DND-41 (cell line): ENCODE data around the gene SLC38A8.

Source experiments
- EZH2 ChIP-seq: IDR thresholded peaks from 3 replicates; pipeline ENCODE4 v1.6.1; 2012; ENCODE audit warnings: borderline replicate concordance, low read depth, mild to moderate bottlenecking, moderate library complexity, low read length, inconsistent platforms; ENCODE audit not compliant: severe bottlenecking
- TF ChIP-seq, protein P1 (sequence below): IDR thresholded peaks from 2 replicates; pipeline ENCODE4 v1.5.1; 2012; ENCODE audit warnings: borderline replicate concordance, low read length, moderate library complexity, mild to moderate bottlenecking; ENCODE audit not compliant: poor library complexity, severe bottlenecking; ENCODE audit errors: extremely low read depth

DNA sequence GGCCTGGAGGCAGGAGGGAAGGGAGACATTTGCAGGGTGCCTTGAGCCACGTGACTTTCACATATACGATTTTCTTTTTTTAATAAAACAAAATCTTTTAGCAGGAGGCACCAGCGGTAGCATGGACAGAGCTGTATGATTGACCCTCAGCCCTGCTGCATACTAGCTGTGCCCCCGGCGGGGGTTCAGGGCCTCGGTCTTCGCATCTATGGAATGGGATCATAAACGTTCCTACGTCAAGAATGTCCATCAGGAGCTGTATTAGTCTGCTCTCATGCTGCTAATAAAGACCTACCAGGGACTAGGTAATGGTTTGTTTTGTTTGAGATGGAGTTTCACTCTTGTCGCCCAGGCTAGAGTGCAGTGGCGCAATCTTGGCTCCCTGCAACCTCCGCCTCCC is 27.2 kb downstream of the SLC38A8 start:
- TF ChIP-seq, protein P1, sequence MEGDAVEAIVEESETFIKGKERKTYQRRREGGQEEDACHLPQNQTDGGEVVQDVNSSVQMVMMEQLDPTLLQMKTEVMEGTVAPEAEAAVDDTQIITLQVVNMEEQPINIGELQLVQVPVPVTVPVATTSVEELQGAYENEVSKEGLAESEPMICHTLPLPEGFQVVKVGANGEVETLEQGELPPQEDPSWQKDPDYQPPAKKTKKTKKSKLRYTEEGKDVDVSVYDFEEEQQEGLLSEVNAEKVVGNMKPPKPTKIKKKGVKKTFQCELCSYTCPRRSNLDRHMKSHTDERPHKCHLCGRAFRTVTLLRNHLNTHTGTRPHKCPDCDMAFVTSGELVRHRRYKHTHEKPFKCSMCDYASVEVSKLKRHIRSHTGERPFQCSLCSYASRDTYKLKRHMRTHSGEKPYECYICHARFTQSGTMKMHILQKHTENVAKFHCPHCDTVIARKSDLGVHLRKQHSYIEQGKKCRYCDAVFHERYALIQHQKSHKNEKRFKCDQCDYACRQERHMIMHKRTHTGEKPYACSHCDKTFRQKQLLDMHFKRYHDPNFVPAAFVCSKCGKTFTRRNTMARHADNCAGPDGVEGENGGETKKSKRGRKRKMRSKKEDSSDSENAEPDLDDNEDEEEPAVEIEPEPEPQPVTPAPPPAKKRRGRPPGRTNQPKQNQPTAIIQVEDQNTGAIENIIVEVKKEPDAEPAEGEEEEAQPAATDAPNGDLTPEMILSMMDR, result no peak
- TF ChIP-seq EZH2, result no peak
